DMS153 (cell line): ENCODE measurements around the gene PACRG.

Experiments used
- DNase-seq: peaks from one replicate; lab custom pipeline; 2025; lab: John Stamatoyannopoulos, UW

PACRG gene

DNA sequence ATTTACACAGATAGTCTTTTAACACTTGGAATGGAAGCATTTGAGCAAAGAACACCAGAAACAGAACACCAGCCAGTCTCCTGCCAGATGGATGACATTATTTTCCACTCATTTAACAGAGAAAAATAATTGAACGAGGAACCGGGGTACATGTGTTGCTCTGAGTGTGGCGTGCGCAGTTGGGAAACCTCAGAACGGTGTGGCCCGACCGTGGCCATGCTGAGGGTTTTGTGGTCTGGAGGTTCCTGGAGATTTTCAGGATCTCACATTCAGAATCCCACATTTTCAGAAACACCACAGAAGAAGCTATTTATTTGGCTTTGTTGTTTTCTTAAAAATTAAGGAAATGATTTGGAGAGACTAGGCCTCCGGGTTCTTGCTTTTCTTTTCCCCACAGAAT lies 559.9 kb downstream of the PACRG start:
- DNase-seq: no peak

DNA sequence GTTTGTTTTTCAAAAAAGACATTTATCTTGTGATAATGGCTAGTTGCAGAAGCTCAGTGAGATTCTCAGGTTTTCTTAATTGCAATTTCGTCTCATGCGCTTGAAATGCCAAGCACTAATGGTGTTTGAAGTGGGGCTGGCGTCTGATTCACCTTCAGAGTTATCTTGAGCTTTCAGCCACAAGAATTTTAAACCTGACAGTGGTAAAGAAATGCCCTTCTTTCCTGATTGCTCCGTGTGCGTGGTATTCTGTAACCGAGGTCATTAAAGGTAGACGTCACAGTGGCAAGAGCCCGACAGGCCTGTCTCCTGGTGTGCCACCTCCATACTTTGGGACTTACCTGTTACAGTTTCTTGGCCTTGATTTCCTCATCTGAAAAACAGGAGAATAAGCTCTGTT lies 560.3 kb downstream of the PACRG start:
- no peak for DNase-seq

DNA sequence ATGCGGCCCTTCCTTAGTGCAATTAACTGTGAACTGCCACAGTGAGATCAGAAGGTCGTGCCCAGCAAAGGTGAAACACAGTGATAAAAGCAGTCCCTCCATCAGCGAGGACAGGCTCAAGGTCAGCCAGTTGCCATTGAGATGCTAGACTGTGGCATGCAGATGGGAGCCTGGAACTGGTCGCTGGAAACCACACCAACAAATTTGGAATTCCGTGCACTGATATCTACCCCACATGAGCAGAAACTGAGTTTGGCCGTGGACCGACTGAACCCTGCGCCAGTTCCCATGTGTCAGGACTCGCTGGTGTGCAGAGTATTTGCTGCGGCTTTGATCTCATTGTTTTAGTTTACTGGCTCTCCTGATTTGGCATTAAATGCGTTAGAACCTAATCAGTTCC lies 561.1 kb downstream of the PACRG start:
- no peak for DNase-seq

DNA sequence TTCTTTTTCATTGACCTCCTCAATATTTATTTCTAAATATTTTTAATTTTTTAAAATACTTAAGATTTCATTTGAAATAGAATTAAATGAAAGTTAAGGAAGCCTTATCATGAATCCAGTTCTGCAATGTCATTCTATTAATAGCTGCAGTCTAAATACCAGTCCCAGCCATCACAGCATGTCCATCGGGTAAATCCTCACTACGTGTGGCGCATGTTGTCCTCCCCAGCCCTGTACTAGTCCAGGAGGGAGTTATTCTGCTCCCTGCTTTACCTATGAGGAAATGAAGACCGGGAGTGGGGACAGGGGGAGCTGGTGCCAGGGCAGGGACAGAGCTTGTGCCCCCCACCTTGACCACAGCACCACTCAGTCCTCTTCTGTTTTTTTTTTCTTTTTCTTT lies 561.7 kb downstream of the PACRG start:
- DNase-seq: no peak

DNA sequence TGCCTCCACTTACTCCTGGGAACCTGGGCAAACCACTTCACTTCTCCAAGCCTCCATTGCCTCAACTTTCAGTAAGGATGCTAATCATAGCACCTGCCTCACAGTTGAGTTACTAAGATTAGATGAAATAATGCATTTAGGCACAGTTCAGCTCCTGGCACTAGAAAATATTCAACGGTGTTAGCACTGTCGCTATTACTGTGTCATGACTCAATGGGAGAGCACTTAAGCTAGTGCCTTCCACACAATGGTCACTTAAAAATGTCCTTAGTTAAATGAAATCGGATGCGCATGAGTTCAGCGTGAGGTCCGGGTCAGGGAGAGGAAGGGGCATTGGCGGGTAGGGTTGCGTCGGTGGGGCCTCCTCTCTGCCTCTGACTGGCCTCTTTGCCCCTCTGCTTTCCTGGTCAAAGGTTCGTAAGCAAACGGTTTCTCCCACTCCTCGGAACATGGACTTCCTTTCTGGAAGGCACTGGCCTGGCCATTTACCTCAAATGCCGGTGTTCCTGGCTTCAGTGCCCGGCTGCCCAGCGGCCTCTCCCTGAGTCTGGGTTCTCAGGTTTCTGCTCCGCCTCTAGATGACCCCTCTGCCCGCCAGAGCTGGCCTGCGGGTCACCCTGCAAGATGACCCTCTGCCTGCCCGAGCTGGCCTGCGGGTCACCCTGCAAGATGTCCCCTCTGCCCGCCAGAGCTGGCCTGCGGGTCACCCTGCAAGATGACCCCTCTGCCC lies 562.9 kb downstream of the PACRG start:
- no peak for DNase-seq

DNA sequence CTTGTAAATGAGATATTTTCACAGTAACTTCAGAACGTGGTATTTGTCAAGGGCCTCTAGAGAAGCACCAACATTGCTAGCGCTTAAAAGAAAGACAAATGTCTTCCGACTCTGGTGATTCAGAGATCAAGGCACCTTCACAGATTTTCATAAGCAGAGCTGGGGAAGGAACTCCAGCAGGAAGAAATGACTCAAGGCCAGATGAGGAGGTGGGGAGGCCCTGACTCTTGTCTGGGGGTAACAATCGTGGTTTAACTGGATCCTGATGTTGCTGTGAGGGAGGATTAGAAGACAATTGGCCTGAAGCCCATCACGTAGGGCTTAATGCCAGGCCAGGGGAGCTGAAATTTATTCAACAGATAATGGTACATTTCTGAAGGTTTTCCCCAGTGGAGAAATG lies 563.8 kb downstream of the PACRG start:
- DNase-seq: no peak

DNA sequence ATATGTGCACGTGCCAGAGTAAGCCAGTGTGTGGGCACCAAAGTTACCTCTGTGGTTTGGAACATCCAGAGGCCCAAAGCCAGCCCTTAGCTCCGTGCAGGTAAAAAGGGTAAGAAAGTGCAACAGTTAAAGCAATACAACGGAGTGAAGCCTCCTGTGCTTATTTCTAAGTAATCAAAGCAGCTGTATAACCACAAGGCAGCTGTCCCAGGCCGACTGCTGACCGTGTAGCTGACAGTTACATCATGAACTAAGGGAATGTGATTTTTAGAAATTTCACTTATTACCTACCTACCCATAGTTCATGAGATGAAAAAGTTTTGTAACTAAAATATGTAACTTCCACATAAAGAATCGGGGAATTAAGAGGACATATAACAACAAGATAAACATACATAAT lies 565.5 kb downstream of the PACRG start:
- DNase-seq: no peak

DNA sequence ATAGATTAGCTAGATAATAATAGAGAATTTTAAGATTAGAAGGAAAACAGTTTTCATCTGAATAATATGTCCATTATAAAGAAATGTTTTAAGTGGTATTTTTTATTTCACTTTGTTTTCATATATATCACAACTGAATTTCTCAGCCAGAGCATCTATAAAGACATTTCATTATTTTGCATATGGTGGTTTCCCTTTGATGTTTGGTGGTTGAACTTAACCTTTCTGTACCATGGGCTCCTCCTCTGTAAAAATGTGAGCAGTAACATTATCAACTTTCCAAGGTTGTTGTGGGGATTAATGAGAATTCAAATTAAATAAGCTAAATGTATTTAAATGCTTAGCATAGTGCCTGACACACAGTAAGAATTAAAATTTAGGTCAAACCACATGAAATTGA lies 567.0 kb downstream of the PACRG start:
- no peak for DNase-seq

DNA sequence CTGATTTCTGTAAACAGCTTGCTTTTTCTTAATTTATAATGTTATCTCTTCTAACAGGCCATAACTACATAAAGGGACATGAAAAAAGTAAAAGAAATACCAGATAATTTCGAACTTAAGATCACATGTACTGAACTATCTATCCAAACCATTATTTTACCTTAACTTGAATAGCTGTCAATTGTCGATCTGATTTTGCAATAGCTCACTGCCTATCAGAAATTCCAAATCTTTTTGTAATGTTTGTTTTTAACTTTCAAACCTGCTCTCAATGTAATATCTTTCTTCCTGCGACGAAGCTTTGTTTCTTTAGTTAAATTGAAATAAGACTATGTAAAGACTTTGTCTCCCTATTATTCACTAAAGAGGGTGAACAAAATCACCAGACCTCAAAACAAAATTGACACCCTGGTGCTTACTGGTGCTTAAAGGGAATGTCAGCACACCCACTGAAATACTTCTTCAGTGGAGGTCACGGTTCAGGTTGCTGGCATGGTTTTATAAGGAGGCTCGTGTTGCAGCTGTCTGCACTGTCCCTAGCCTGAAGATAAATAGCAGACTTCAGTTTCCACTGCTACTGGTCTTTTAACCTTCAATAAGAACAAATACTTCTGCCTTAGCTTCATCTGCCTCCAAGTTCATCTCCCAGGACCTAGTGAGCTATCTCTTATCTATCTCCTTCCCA lies 569.2 kb downstream of the PACRG start:
- no peak for DNase-seq

DNA sequence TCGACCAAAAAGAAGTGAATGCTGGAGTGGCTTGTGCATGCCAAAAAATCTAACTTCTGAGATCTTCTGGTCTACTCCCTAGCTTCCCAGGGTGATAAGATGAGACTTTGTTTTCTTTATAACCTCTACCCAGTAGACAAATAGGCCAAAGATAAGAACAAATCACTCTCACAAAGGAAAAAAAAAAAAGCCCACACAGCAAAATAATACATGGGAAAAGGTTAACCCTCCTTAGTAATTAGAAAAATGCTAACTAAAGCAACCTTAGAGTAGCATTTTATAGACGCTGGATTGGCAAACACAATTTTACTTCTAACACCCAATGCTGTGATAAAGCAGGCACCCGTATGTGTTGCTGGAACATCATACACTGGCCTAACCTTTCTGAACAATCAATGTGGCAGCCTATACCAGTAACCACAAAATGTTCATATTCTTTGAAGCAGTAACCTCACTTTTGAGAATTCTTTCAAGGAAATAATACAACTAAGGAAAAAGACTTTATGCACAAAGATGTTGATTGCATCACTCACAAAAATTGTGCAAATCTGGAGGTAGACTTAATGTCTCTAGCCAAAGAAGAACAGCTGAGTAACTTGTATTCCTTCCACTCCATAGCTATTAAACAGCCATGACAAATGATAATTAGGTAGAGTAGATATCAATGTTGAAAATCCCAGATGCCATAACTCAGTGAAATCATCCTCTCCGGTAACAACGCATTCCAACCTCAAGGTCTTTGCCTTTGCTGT lies 570.5 kb downstream of the PACRG start:
- no peak for DNase-seq

DNA sequence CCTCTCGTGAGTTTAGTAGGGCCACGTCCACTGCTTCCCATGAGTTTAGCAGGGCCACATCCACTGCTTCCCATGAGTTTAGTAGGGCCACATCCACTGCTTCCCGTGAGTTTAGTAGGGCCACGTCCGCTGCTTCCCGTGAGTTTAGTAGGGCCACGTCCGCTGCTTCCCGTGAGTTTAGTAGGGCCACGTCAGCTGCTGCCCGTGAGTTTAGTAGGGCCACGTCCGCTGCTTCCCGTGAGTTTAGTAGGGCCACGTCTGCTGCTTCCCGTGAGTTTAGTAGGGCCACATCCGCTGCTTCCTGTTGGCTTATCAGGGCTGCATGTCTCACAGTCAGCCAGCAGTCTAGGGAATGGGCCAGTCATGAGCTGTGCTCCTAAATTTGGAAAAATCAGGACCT lies 573.1 kb downstream of the PACRG start:
- no peak for DNase-seq

DNA sequence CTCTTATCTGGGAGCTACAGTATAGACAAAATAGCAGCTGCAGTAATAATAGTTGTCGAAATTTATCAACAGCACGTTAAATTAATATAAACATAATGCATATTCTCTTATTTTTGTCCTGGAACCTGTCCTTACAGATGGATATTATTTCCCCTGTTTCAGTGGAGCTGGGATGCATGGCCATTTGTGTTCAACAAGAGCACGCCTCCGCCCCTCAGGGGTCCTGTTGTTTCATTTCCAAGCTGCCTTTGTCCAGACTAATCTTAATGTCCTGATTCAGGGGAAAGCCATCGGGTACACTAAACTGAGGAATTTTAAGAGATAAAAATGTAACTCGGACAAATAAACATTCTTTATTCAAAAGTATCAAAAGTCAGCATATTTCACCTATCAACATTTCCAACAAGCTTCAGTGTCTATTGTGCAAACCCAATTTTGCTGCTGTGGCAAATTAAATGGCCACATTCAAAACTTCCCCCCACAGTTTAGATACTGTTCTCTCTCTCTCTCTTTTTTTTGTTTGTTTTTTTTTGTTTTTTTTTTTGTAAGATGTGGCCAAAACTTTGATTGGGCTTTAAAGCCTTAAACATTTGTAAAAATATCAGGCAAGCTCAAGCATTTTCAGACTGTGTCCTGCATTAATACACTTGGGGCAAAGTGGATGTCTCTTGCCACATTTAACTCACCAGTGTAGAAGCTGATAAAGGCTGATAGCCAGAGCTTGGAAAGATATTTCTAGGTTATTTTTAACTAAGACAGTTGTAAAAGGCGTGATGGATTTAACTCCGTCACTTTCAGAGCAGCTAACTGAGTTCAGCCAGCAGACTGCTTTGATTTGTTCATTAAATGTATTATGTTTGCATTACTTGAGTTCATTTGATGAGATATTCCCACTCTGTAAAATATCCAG lies 574.2 kb downstream of the PACRG start:
- DNase-seq: no peak

DNA sequence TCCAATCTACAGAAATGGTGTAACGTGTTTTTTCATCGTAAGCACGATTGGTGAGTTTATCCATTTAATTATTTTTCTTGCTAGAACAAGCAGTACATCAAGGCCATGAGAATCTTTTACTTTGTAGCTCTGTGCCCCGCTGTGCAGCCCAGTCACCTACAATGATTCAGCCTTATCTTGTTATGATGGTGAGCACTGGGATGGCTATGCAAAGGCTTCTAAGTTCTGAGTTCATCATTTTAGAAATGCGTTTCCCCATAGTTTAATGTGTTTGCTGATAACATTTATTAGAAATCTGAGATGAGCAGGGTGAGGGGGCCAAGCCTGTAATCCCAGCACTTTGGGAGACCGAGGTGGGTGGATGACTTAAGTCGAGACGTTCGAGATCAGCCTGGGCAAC lies 575.0 kb downstream of the PACRG start:
- no peak for DNase-seq

DNA sequence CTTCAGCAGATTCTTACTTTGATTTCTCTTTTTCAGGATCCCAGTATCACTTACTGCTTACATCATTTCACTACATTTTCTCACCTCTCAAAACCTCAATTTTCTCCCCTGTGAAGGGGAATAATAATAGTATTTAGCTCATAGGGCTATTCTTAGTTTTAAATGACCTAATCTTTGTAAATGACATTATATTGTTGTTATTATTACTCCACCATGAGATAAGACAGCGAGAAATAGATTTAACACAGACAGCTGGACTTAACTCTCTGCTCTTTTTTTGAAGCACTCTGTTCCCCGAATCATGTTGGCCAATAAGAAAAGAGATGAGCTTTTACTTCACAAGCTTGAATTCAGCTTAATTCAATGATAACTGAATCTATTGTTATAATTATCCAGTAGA lies 578.2 kb downstream of the PACRG start:
- no peak for DNase-seq

DNA sequence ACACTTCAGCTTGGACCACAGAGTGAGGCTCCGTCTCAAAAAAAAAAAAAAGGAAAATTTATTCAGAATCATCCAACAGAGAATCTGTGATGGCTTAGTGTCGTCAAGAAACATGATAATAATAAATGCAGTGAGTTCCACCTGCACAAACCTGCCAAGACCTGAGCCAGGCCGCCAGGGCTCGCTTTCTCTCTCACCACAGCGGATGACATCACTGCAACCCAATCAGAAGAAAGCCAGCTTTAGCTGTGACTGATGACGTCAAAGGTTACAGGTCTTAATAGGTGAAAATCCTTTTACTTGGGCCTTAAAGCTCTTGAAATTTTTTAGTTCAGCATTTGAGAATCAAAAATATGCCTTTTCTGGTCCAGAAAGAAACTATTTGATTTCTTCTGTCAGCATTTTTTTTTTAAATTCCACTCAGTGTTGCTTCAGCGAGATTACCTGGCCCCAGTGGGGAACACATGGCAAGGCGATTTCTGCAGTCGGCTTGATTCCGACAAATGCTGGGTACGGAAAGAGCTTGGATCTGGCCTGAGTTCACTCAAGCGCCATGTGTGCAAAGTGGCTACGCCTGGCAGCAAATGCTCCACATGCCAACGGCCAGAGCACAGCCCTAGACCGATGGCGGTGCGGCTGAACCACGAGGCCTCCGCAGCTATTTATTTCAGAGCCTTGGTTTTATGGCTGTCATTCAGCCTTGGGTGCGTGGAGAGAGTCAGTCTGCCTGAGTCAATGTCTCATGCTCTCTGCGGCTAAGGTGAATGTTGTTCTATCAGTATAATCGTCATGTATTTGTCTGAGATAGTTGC lies 581.1 kb downstream of the PACRG start:
- DNase-seq: no peak

DNA sequence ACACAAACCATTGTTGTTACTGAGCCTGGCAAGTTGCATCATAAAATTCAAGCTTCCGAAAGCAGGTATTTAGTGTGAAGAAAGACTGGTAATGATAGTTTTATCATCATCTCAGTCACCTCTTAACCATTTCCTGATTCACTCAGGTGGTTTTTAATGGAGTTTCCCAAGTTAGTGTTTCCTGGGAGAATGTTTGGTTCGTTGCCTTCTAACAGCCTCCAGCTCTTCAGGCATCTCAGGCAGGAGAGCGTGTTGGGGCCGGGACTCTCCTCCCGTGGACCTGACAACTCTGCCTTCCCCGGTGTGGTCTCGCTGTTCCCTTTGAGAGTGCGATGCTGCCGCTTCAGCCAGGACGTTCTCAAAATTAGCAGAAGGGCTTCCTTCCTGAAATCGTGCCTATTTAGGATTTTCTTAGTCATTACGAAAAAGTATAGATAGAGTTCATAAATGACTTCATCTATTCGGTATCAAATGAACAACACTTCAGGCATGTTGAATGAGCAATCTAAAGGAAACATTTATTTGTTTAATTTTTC lies 581.8 kb downstream of the PACRG start:
- DNase-seq: no peak

DNA sequence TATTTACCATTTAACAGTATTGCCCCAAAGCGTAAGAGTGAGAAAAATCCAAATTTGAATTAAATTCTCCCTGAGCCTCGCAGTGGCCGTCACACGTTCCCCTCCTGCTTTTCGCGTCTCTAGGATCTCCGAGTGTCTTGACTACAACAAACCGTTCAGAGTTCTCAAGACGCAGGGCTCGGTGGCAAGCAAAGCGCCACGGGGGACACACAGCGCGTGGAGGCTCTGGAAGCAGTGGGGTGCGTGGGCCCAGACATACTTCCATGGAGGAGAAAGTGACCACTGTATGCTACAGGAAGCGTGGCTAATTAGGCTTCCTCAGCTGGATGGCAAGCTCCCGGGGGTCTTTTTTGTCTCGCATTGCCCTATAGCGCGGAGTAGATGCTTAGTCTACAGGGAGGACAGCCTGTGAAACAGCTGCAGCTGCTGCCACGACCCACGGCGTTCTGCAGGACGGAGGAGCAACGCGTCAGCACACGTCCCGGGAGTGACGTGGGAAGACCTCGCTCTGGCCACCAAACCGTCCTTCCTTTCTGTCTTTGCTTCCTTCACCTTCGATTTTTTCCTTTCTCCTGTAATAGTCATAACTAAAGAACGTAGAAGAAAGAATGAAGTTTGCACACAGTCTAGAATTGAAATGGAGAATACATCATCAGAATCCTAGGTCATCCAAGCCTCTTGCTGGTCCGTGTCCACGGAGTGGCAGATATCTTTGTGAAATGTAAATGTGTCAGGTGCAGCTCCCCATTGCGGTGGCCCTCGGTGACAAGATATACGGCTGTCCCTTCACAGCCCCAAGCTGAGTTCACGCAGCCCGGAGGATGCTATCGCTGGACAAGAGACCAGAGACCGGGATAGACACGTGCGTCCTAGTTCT lies 582.6 kb downstream of the PACRG start:
- no peak for DNase-seq

DNA sequence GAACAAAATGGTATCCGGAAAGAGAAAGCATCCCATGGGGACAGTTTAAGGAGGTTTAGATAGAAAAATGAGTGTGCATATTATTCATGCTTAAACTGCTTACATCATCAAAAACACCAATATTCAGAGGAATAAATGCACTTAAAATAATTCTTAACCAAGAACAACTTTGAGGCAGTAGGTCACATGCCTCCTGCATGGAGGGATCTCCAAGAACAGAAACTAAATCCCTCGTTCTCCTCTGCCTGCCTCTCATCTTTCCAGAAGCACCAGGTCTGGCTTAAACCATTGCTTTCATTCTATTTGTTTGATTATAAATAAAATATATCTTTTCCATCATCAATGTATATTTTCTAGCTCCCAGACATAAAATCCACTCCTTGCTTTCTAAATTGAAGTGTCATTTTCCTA lies 583.2 kb downstream of the PACRG start:
- DNase-seq: no peak

DNA sequence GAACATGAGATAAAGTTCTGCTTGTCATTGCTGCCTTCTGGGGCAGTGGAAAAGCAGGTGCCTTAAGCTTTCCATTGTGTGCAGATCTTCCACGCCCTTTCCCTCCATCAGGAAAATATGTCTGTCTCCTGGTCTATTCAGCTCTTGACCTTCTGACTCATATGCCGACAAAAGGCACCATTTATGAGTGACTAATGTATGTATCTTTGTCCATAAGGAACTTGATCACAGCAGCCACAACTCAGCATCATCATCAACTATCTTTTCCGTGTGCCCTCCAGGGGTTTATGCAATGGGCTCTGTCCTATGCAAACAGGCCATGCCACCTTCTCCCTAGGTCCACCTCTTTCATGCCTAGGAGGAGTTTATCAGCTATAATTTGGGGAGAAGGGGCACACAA lies 584.1 kb downstream of the PACRG start:
- no peak for DNase-seq

DNA sequence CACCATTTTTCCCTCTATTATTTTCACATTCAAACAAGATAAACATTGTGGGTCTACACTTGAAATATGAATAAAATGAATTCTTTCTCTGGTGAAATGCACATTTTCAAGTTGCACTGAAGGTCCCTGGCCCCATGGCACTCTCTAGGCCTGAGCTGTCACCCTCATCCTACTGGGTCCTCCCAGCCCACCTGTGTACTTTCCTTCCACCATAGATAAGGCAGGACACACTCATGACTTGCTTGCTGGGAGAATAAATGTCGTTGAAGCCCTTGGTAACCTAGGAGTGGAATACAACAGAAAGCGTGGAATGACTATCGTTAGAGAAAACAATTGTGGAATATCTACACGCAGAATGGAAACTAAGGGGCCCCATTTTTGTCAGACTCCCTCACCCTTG lies 585.8 kb downstream of the PACRG start:
- DNase-seq: no peak
